Vagina (tissue), 2 donors: ENCODE data around the gene GSG1L.

Experiments used
- POLR2A ChIP-seq, 2 donors: fragments of 450-650 bp; IDR thresholded peaks; one replicate each; pipeline ENCODE4 v1.6.1; 2017; ENCODE audit warnings: antibody characterized with exemption in 2 of 2, mild to moderate bottlenecking in 2 of 2, moderate library complexity in 2 of 2
- POLR2AphosphoS5 ChIP-seq, 2 donors: sonication (generic); formaldehyde crosslinking; IDR thresholded peaks; one replicate each; pipeline ENCODE4 v1.9.0; 2017; ENCODE audit warnings: antibody characterized with exemption in 2 of 2, mild to moderate bottlenecking in 2 of 2, low read depth in 1 of 2; ENCODE audit not compliant: insufficient read depth in 1 of 2
- TF ChIP-seq, protein P1 (sequence below), 3 experiments: fragments of 450-650 bp in 2 of 3; fragments of 200-600 bp in 1 of 3; sonication (generic) in 1 of 3; IDR thresholded peaks; one replicate each; pipeline ENCODE4 v1.5.1; 2017 to 2019; ENCODE audit warnings: antibody characterized with exemption in 3 of 3, mild to moderate bottlenecking in 2 of 3, moderate library complexity in 2 of 3

DNA sequence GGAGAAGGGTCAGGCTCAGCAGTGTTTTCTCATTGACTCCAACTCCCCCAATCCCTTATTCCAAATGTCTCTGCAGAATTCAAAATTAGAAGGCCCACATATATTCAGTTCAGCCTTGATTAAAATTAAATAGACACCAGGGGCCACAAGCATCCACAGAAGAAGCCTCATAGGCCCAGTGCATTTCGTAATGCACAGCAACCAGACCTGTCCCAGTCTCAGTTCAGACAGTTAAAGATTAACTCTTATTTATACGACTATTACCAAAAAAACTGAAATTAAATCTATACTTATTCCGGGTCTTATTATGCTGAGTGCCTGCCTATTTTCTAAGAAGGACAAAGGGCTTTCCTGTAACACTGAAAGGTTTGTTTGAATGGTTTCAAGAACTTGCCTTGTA is 41.8 kb upstream of the GSG1L start:
- TF ChIP-seq, protein P1, sequence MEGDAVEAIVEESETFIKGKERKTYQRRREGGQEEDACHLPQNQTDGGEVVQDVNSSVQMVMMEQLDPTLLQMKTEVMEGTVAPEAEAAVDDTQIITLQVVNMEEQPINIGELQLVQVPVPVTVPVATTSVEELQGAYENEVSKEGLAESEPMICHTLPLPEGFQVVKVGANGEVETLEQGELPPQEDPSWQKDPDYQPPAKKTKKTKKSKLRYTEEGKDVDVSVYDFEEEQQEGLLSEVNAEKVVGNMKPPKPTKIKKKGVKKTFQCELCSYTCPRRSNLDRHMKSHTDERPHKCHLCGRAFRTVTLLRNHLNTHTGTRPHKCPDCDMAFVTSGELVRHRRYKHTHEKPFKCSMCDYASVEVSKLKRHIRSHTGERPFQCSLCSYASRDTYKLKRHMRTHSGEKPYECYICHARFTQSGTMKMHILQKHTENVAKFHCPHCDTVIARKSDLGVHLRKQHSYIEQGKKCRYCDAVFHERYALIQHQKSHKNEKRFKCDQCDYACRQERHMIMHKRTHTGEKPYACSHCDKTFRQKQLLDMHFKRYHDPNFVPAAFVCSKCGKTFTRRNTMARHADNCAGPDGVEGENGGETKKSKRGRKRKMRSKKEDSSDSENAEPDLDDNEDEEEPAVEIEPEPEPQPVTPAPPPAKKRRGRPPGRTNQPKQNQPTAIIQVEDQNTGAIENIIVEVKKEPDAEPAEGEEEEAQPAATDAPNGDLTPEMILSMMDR (IDR thresholded peaks at IDR 0.05), result no peak
- no peak for TF ChIP-seq POLR2A (IDR thresholded peaks at IDR 0.05)
- no peak for TF ChIP-seq POLR2AphosphoS5 (IDR thresholded peaks at IDR 0.05; ENCODE audit: insufficient read depth in 1 of 2, low read depth in 1 of 2)
